K562 treated with DMSO at 1 percent for 12 hours (cell line): ENCODE data around the gene EXOC1. TPM values are rescaled to one million over a fixed set of nuclear protein-coding genes. Genes with fewer than 3 reads are reported as not detected.

Source experiments
- total RNA-seq: library from RNA; unstranded; fragments of 300-600 nt; gene quantifications from 2 replicates; pipeline ENCODE4 v1.2.3, GENCODE V29; 2022; ENCODE audit not compliant: insufficient read depth

EXOC1 gene
- 9.7 and 34.4 TPM in 2 replicates for total RNA-seq

DNA sequence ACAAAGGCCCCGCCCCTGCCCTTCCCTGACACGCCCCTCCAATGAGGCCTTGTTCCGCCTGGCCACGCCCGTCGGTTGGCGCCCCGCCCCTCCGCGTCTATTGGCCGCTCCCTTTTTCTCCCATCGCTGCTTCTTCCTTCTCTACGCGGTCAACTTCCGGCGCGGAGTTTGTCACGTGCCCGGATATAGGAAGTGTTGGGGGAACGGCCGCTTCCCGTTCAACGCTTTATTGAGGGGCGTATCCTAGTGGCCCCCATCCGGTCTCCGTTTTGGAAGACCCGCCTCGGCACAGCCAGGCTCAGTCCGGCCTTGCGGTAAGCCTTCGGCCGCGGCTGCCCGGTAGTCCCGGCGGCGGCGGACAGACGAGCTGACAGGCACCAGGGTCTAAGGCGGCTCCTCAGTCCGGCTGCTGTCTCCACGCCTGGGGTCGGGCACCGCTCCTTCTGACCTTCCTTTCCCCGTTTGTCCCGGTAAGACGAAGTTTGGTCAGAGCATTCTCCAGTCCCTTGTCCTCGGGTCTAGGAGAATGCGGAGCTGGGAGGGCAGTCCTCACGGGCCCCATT is at the start of gene EXOC1:
Gene EXOC1 (plus strand): TSS at position 165 of the 563 bp plus-strand sequence. CDS start 4,676 bp downstream, outside the sequence.

DNA sequence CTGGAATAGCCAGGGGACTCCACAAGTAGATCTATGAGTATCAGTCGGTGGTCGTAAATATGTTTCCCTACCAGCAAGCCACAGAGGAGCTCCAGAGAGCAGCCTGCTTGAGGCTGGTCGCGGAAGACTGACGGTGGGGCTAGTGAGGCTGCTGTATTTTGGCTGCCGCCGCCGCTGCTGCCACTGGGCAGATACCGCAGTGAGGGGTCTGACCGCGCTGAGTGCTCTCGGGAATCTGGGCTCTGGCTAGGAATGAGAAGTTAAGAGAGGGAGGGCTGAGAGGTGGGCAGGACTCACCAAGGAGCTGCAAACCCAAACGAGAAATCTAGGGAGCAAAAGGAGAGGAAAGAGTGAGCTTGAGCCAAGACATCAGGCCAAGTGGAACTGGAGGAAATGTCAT is 33.8 kb upstream of the EXOC1 start, which contains the start of gene EXOC1L:
Gene EXOC1L (plus strand): TSS at position 157 of the 400 bp plus-strand sequence. CDS start 237 bp downstream, at position 394.

DNA sequence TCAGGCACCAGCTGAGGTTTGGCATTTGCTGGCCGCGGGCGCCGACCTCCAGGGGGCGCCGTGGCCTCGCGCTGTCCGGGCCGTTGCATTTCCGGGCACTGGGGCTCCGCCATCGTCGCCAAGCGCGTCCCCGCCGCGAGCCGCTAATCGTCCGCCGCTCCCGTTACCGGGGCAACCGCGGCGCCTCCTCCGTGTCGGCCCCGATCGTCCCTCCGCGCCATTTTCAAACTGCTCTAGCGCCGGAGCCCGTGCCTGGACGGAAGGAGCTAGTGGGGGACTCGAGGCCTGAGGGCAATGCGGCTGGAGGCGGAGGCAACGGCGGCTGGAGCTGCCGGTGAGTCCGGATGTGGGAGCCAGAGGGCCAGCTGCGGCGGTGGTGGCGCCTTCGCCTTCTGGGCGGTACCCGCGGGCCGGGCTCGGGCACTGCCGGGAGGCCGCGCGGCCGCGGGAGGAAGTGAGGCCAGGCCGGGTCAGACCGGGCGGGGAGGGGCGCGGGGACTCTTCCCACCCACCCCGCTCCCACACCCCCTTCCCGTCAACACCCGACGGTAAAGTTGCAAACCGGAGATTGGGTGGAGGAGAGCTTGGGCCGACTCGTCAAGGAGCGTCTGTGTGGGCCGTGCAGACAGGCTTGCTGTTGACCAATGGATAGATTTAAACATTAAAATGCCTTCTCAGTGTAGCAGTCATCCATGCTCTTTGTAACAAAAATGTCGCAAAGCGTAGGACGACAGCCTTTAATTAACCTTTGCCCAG is 95.5 kb downstream of the EXOC1 start, which contains the start of gene CEP135:
Gene CEP135 (plus strand): TSS at position 220 of the 756 bp plus-strand sequence. CDS start 3,186 bp downstream, outside the sequence.

Other genes with a start within 250 kb of the EXOC1 start
- gene NMU, start 217.3 kb upstream of the EXOC1 start, total RNA-seq = 387 and 412 TPM in 2 replicates
- gene EXOC1L, start 33.9 kb upstream of the EXOC1 start, total RNA-seq = 1.5 and 3.2 TPM in 2 replicates
- gene CEP135, start 95.3 kb downstream of the EXOC1 start, total RNA-seq = 2.7 and 11.0 TPM in 2 replicates